Lung (tissue), 12 donors: Measurements from ENCODE around the gene UBL3. TPM values are rescaled to one million over a fixed set of nuclear protein-coding genes. Genes with fewer than 3 reads are reported as not detected.

Experiments used
- ATAC-seq: fragments of 200-7000 bp; cut with Tn5 transposase; one replicate; pipeline ENCODE4 v1.9.1; 2020; ENCODE audit warnings: moderate number of reproducible peaks; ENCODE audit not compliant: insufficient read depth, low FRiP score
- DNase-seq, 3 donors: peaks; one replicate each; pipeline ENCODE4 v3.0.0-alpha.2; 2013 to 2017
- H3K27ac ChIP-seq, 2 donors: one replicate each; pipeline ENCODE4 v1.5.1; 2013; ENCODE audit warnings: mild to moderate bottlenecking in 2 of 2, moderate library complexity in 2 of 2, control low read depth in 1 of 2, inconsistent platforms in 1 of 2, low read depth in 1 of 2, low read length in 1 of 2
- H3K27me3 ChIP-seq, 3 donors: one replicate each; pipeline ENCODE4 v1.5.1; 2013; ENCODE audit warnings: low read length in 2 of 3; ENCODE audit not compliant: control insufficient read depth in 3 of 3, insufficient read depth in 3 of 3
- H3K36me3 ChIP-seq, 4 donors: one replicate each; pipeline ENCODE4 v1.5.1; 2013; ENCODE audit warnings: low read length in 4 of 4, mild to moderate bottlenecking in 1 of 4, moderate library complexity in 1 of 4; ENCODE audit not compliant: control insufficient read depth in 4 of 4, insufficient read depth in 4 of 4
- H3K4me1 ChIP-seq, 5 donors: one replicate each; pipeline ENCODE4 v1.5.1; 2013; ENCODE audit warnings: low read length in 5 of 5, mild to moderate bottlenecking in 2 of 5, moderate library complexity in 1 of 5; ENCODE audit not compliant: control insufficient read depth in 5 of 5, insufficient read depth in 5 of 5
- H3K4me3 ChIP-seq: one replicate; pipeline ENCODE4 v1.5.1; 2013; ENCODE audit warnings: mild to moderate bottlenecking, control low read depth, moderate library complexity
- H3K9ac ChIP-seq, 2 donors: one replicate each; pipeline ENCODE4 v1.5.1; 2013; ENCODE audit warnings: low read length in 2 of 2, control low read depth in 1 of 2; ENCODE audit not compliant: insufficient read depth in 1 of 2
- H3K9me3 ChIP-seq, 4 donors: one replicate each; pipeline ENCODE4 v1.5.1; 2013; ENCODE audit warnings: low read length in 3 of 4, mild to moderate bottlenecking in 1 of 4, moderate library complexity in 1 of 4; ENCODE audit not compliant: control insufficient read depth in 4 of 4, insufficient read depth in 3 of 4
- WGBS, 2 donors: extraction: QIAGEN DNeasy Blood & Tissue Kit; methylation state at CpG; one replicate each; pipeline ENCODE4 v1.1.7; 2013; 5-methylcytosine and 5-hydroxymethylcytosine counted together
- polyA plus RNA-seq, 2 donors: library from polyadenylated mRNA; stranded (reverse); fragments of 200-250 nt; gene quantifications; one replicate each; pipeline ENCODE4 v1.2.1, GENCODE V29; 2013
- total RNA-seq, 2 donors: library from RNA; depleted of rRNA in 1 of 2; stranded (reverse); fragments of >200 nt in 1 of 2; gene quantifications; one replicate each; pipeline ENCODE4 v1.2.1, GENCODE V29; 2014 to 2021
- TF ChIP-seq, protein P1 (sequence below): IDR thresholded peaks from 2 replicates; pipeline ENCODE4 v1.5.1; 2012; ENCODE audit warnings: mild to moderate bottlenecking; ENCODE audit errors: control extremely low read depth, extremely low read depth
- donor health status: control.
- donor health status: control.
- donor health status: Bipolar disorder and iron deficiency.
- donor health status: healthy.
- donor health status: DM: yes; HTN: yes; CAD: no.

UBL3 gene
- total and polyA plus RNA-seq, 4 donors, result 19.6 to 58.2 (median 33.7) TPM

- ATAC-seq, result no peak
These were observed 4.6 kb upstream of the UBL3 start for GRCh38 chr13:29855009-29855408.

GRCh38 chr13:29853131-29853530 lies 2.7 kb upstream of the UBL3 start:
- Histone ChIP-seq H3K9me3 (no peaks in the 10 kb centered on the region), H3K4me1 (peaks cover 0 to 10% (median 2%) of the 10 kb centered on the region in 5 donors), H3K27ac (no peak overlapping the region), H3K36me3 (no peaks in the 10 kb centered on the region), H3K27me3 (no peaks in the 10 kb centered on the region), H3K4me3 (no peak overlapping the region), H3K9ac (no peak overlapping the region)
- TF ChIP-seq, protein P1, sequence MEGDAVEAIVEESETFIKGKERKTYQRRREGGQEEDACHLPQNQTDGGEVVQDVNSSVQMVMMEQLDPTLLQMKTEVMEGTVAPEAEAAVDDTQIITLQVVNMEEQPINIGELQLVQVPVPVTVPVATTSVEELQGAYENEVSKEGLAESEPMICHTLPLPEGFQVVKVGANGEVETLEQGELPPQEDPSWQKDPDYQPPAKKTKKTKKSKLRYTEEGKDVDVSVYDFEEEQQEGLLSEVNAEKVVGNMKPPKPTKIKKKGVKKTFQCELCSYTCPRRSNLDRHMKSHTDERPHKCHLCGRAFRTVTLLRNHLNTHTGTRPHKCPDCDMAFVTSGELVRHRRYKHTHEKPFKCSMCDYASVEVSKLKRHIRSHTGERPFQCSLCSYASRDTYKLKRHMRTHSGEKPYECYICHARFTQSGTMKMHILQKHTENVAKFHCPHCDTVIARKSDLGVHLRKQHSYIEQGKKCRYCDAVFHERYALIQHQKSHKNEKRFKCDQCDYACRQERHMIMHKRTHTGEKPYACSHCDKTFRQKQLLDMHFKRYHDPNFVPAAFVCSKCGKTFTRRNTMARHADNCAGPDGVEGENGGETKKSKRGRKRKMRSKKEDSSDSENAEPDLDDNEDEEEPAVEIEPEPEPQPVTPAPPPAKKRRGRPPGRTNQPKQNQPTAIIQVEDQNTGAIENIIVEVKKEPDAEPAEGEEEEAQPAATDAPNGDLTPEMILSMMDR, result no peak
- DNase-seq (no peak), ATAC-seq (no peak)
- WGBS, 2 donors, result 74 to 77% methylated on average over 2 of the region's 2 CpGs

More at GRCh38 chr13:29855009-29855408, 4.6 kb upstream of the UBL3 start:
- Histone ChIP-seq H3K36me3 (no peaks in the 10 kb centered on the region), H3K27ac (no peak overlapping the region), H3K27me3 (no peaks in the 10 kb centered on the region), H3K4me3 (no peak overlapping the region), H3K9ac (no peak overlapping the region), H3K9me3 (no peaks in the 10 kb centered on the region), H3K4me1 (peaks cover 0 to 10% (median 2%) of the 10 kb centered on the region in 5 donors)
- DNase-seq, result no peak
- TF ChIP-seq, protein P1, result no peak
- WGBS, 2 donors, result 48 to 87% methylated on average over 4 of the region's 4 CpGs

- WGBS, 2 donors, result 59 to 64% methylated on average over 5 of the region's 5 CpGs
These were observed 2.1 kb upstream of the UBL3 start for GRCh38 chr13:29852472-29853054.

More at GRCh38 chr13:29852472-29853054, 2.1 kb upstream of the UBL3 start:
- H3K27ac ChIP-seq, result no peak overlapping the region
- no peaks in the 10 kb centered on the region for H3K9me3 ChIP-seq
- DNase-seq, result no peak
- no peaks in the 10 kb centered on the region for H3K27me3 ChIP-seq
- TF ChIP-seq, protein P1, result no peak
- no peak overlapping the region for H3K4me3 ChIP-seq
- no peak for ATAC-seq
- no peak overlapping the region for H3K9ac ChIP-seq
- peaks cover 0 to 10% (median 3%) of the 10 kb centered on the region in 5 donors for H3K4me1 ChIP-seq
- H3K36me3 ChIP-seq, result no peaks in the 10 kb centered on the region
